Neuron (in vitro differentiated cells): ENCODE data around the gene CCR1.

Experiments
- H2AFZ ChIP-seq: one replicate; pipeline ENCODE4 v1.6.1; 2013; ENCODE audit warnings: low read depth, mild to moderate bottlenecking, inconsistent platforms, low read length, moderate library complexity
- H3K27me3 ChIP-seq: one replicate; pipeline ENCODE4 v1.6.1; 2013; ENCODE audit warnings: low read length; ENCODE audit not compliant: insufficient read depth
- H3K36me3 ChIP-seq: one replicate; pipeline ENCODE4 v1.6.1; 2013; ENCODE audit warnings: low read length; ENCODE audit not compliant: insufficient read depth
- H3K4me1 ChIP-seq: one replicate; pipeline ENCODE4 v1.6.1; 2013; ENCODE audit warnings: low read length; ENCODE audit not compliant: insufficient read depth
- H3K4me3 ChIP-seq: 2 replicates; pipeline ENCODE4 v1.5.1; 2013; ENCODE audit warnings: mild to moderate bottlenecking, low read length, moderate library complexity
- H3K9me3 ChIP-seq: one replicate; pipeline ENCODE4 v1.6.1; 2013; ENCODE audit warnings: low read length

The CCR1 gene

GRCh38 chr3:46206282-46207015 is 1.7 kb downstream of the CCR1 start:
- Histone ChIP-seq H2AFZ (no peak overlapping the region), H3K9me3 (no peaks in the 10 kb centered on the region), H3K4me3 (no peak overlapping the region), H3K36me3 (no peaks in the 10 kb centered on the region), H3K27me3 (no peaks in the 10 kb centered on the region), H3K4me1 (no peaks in the 10 kb centered on the region)

GRCh38 chr3:46205286-46205960 is 2.7 kb downstream of the CCR1 start:
- no peaks in the 10 kb centered on the region for H3K36me3 ChIP-seq
- H3K9me3 ChIP-seq: no peaks in the 10 kb centered on the region
- H2AFZ ChIP-seq: no peak overlapping the region
- no peak overlapping the region for H3K4me3 ChIP-seq
- no peaks in the 10 kb centered on the region for H3K4me1 ChIP-seq
- H3K27me3 ChIP-seq: no peaks in the 10 kb centered on the region

DNA sequence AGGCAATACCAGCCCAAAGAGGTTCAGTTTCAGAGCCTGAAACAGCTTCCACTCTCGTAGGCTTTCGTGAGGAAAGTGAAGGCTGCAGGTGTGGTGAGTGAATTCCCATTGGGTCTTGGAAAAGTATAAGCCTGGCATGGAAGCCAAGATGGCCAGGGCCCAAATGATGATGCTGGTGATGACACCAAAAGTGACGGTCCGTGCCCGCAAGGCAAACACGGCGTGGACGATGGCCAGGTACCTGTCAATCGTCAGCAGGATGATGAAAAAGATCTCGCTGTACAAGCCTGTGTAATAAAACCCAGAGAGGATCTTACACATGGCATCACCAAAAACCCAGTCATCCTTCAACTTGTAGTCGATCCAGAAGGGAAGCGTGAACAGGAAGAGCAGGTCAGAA is 4.4 kb downstream of the CCR1 start:
- no peaks in the 10 kb centered on the region for H3K36me3 ChIP-seq
- no peaks in the 10 kb centered on the region for H3K27me3 ChIP-seq
- H3K4me3 ChIP-seq: no peak overlapping the region

GRCh38 chr3:46202535-46202934 is 5.6 kb downstream of the CCR1 start:
- Histone ChIP-seq H3K27me3 (no peaks in the 10 kb centered on the region), H3K4me3 (no peak overlapping the region), H3K9me3 (no peaks in the 10 kb centered on the region), H3K4me1 (no peaks in the 10 kb centered on the region), H2AFZ (no peak overlapping the region), H3K36me3 (no peaks in the 10 kb centered on the region)

More for the DNA sequence above, 4.4 kb downstream of the CCR1 start:
- Histone ChIP-seq H3K9me3 (no peaks in the 10 kb centered on the region), H2AFZ (no peak overlapping the region), H3K4me1 (no peaks in the 10 kb centered on the region)

DNA sequence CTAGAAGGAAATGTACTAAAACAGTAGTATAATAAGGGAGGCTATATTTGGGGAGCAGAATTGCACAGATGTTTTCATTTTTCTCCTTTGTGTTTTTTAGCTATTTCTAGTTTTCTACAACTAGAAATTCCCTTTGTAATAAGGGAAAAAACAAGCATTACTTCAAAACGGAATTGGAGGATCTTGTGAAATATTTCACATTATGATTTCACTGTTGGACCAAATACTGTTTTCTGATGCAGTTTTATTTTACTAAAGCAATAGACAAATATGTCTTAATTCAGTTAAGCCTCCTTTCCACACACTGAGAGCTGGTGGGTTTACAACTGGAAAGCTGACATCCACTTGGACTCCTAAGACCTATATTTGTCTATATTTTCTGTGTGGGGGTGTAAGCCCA is 7.3 kb downstream of the CCR1 start:
- H3K9me3 ChIP-seq: no peaks in the 10 kb centered on the region
- H3K4me3 ChIP-seq: no peak overlapping the region
- H3K27me3 ChIP-seq: no peaks in the 10 kb centered on the region
- no peak overlapping the region for H2AFZ ChIP-seq
- no peaks in the 10 kb centered on the region for H3K36me3 ChIP-seq
- H3K4me1 ChIP-seq: no peaks in the 10 kb centered on the region

- Histone ChIP-seq H3K27me3 (no peaks in the 10 kb centered on the region), H3K4me1 (no peaks in the 10 kb centered on the region), H2AFZ (no peak overlapping the region), H3K9me3 (no peaks in the 10 kb centered on the region), H3K36me3 (no peaks in the 10 kb centered on the region), H3K4me3 (no peak overlapping the region)
Measured at GRCh38 chr3:46200211-46200610, 7.9 kb downstream of the CCR1 start.

DNA sequence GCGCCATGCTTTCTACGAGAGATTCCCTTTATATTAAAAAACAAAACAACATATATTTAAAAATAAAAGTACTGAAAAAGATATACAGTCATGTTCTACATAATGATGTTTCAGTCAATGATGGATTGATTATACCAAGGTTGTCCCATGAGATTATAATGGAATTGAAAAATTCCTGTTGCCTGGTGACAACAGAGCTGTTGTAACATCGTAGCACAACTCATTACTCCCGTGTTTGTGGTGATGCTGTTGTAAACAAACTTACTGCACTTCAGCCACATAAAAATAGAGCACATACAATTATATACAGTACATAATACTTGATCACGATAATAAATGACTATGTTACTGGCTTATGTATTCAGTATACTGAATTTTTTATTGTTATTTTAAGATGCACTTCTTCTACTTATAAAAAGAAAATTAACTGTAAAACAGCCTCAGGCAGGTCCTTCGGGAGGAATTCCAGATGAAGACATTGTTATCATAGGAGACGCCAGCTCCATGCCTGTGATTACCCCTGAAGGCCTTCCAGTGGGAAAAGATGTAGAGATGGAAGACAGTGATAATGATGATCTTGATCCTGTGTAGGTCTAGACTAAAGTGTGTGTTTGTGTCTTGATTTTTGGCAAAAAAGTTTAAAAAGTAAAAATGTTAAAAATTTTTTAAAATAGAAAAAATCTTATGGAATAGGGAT is 11.7 kb downstream of the CCR1 start:
- Histone ChIP-seq H2AFZ (no peak overlapping the region), H3K36me3 (no peaks in the 10 kb centered on the region), H3K9me3 (peaks cover 2% of the 10 kb centered on the region), H3K4me1 (no peaks in the 10 kb centered on the region), H3K4me3 (no peak overlapping the region), H3K27me3 (peaks cover 2% of the 10 kb centered on the region)

- Histone ChIP-seq H3K4me1 (no peaks in the 10 kb centered on the region), H2AFZ (no peak overlapping the region), H3K9me3 (peaks cover 2% of the 10 kb centered on the region), H3K27me3 (peaks cover 2% of the 10 kb centered on the region), H3K36me3 (no peaks in the 10 kb centered on the region), H3K4me3 (no peak overlapping the region)
Measured at GRCh38 chr3:46194868-46195553, 13.1 kb downstream of the CCR1 start.

DNA sequence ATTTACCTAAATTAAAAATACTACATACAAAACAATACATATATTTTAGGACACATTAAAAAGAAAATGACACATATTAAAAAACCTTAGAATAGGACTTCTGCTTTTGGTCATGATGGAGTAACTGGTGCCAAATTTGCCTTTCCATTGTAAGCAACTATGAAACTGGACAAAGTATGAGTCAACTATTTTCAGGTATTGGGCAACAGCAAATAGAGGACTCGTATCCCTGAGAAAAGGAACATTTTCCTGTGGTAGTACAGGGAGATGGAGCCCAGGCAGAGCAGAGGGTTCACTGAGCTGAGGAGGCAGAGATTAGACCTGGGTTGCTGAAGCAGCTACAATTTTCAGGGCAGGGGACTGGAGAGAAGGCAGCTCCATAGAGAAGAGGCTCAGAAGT is 14.7 kb downstream of the CCR1 start:
- H3K36me3 ChIP-seq: no peaks in the 10 kb centered on the region
- peaks cover 2% of the 10 kb centered on the region for H3K27me3 ChIP-seq
- peaks cover 2% of the 10 kb centered on the region for H3K9me3 ChIP-seq
- no peaks in the 10 kb centered on the region for H3K4me1 ChIP-seq
- H2AFZ ChIP-seq: no peak overlapping the region
- no peak overlapping the region for H3K4me3 ChIP-seq

- H2AFZ ChIP-seq: no peak overlapping the region
- H3K9me3 ChIP-seq: peaks cover 2% of the 10 kb centered on the region
- H3K4me3 ChIP-seq: no peak overlapping the region
- H3K27me3 ChIP-seq: peaks cover 2% of the 10 kb centered on the region
- no peaks in the 10 kb centered on the region for H3K36me3 ChIP-seq
- no peaks in the 10 kb centered on the region for H3K4me1 ChIP-seq
Measured at GRCh38 chr3:46192939-46193338, 15.2 kb downstream of the CCR1 start.

GRCh38 chr3:46191730-46192129 is 16.4 kb downstream of the CCR1 start:
- Histone ChIP-seq H3K9me3 (peaks cover 2% of the 10 kb centered on the region), H3K4me3 (no peak overlapping the region), H2AFZ (no peak overlapping the region), H3K27me3 (peaks cover 2% of the 10 kb centered on the region), H3K4me1 (no peaks in the 10 kb centered on the region), H3K36me3 (no peaks in the 10 kb centered on the region)

DNA sequence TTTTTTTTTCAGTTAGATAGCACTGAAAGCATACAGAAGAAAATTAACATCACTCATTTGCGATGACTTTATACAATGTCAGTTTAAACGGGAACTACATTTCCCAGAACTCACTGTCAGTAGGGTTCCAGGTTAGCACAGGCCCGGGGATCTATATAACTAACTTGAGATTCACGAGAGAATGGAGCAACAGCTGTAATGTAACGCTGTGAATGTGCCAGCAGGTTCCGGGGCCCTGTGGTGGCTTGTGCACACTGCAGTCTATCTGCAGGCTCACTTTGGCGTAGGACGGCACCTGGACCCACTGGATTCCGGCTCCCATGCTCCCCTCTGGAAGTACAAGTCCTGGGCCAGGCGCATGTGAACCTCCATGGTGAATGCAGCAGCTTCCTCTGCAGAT is 19.4 kb downstream of the CCR1 start:
- Histone ChIP-seq H3K4me1 (no peaks in the 10 kb centered on the region), H3K9me3 (peaks cover 2% of the 10 kb centered on the region), H2AFZ (no peak overlapping the region), H3K36me3 (no peaks in the 10 kb centered on the region), H3K27me3 (peaks cover 2% of the 10 kb centered on the region), H3K4me3 (no peak overlapping the region)

DNA sequence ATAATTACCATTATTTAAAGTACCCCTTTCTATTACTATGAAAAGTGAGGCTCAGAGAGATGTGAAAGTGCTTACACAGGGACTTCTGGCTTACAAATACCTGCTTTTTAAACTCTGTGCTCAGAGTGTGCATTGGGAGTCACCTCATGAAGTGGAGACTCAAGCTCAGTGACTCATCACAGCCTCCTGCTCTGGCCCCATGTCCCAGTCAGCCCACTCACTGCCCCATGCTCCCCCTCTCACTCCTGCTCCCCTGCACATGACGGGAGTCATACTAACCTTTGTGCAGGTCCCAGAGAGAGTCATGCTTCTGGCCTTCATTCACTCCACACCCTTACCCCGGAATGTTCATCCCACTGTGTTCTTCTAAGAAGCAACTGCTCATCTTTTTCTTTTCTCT is 20.2 kb downstream of the CCR1 start:
- H3K27me3 ChIP-seq: peaks cover under 1% of the 10 kb centered on the region
- H3K36me3 ChIP-seq: no peaks in the 10 kb centered on the region
- no peak overlapping the region for H2AFZ ChIP-seq
- H3K4me3 ChIP-seq: no peak overlapping the region
- no peaks in the 10 kb centered on the region for H3K9me3 ChIP-seq
- no peaks in the 10 kb centered on the region for H3K4me1 ChIP-seq
